Naive thymus-derived CD4-positive, alpha-beta T cell (primary cell): Measurements from ENCODE around the gene ZNF416. TPM values are rescaled to one million over a fixed set of nuclear protein-coding genes. Genes with fewer than 3 reads are reported as not detected.

Source experiments
- polyA plus RNA-seq, 2 donors: library from polyadenylated mRNA; unstranded; fragments of 300-500 nt; fragmentation: Illumina TruSeq; gene quantifications; one replicate each; pipeline ENCODE4 v1.2.3, GENCODE V29; 2021
- total RNA-seq, 6 experiments: library from RNA in 5 of 6; stranded (reverse) in 5 of 6; gene quantifications; 1 replicate in 5 of 6; 2 replicates in 1 of 6; pipeline ENCODE4 v1.2.3 and lab custom pipeline; 2021 to 2026

The ZNF416 gene
- total and polyA plus RNA-seq, 7 experiments from 2014 or later: 4.4 to 13.8 (median 5.7) TPM

Other genes starting within 250 kb of the ZNF416 start
- gene ZNF304, start 227.6 kb downstream of the ZNF416 start, total RNA-seq: 10 to 100 TPM in 2 of 5 experiments, 1 to 10 TPM in 3; 6.0 to 12.5 (median 9.0) TPM
- 1 to 10 TPM; 3.3 to 4.4 TPM for gene ZNF304, start 227.6 kb downstream of the ZNF416 start, polyA plus RNA-seq
- gene TRAPPC2B, start 215.4 kb downstream of the ZNF416 start, total RNA-seq: 10 to 100 TPM in 2 of 5 experiments, 1 to 10 TPM in 3; 7.7 to 11.8 (median 9.0) TPM
- gene TRAPPC2B, start 215.4 kb downstream of the ZNF416 start, polyA plus RNA-seq: 10 to 100 TPM; 17.7 to 18.9 TPM
- gene ZNF547, start 215.4 kb downstream of the ZNF416 start, total RNA-seq: 10 to 100 TPM in 1 of 5 experiments, 1 to 10 TPM in 2, under 1 TPM in 2; 0.40 to 10.1 (median 3.6) TPM
- gene ZNF547, start 215.4 kb downstream of the ZNF416 start, polyA plus RNA-seq: 1 to 10 TPM in 1 of 2 donors, under 1 TPM in 1; 0.50 to 1.7 TPM
- gene ZNF548, start 189.1 kb downstream of the ZNF416 start, total RNA-seq: 100 to 1,000 TPM in 2 of 5 experiments, 10 to 100 TPM in 3; 26.4 to 115 (median 66.9) TPM
- 10 to 100 TPM; 16.2 to 22.0 TPM for gene ZNF548, start 189.1 kb downstream of the ZNF416 start, polyA plus RNA-seq
- 10 to 100 TPM in 3 of 5 experiments, 1 to 10 TPM in 2; 9.3 to 27.8 (median 17.2) TPM for gene ZNF17, start 167.8 kb downstream of the ZNF416 start, total RNA-seq
- gene ZNF17, start 167.8 kb downstream of the ZNF416 start, polyA plus RNA-seq: 10 to 100 TPM in 1 of 2 donors, 1 to 10 TPM in 1; 6.9 to 11.1 TPM
- 10 to 100 TPM in 4 of 5 experiments, 1 to 10 TPM in 1; 8.9 to 17.9 (median 13.2) TPM for gene ZNF749, start 143.6 kb downstream of the ZNF416 start, total RNA-seq
- 10 to 100 TPM; 11.5 to 14.4 TPM for gene ZNF749, start 143.6 kb downstream of the ZNF416 start, polyA plus RNA-seq
- under 1 TPM; 0.15 to 0.78 (median 0.37) TPM for gene VN1R1, start 121.8 kb downstream of the ZNF416 start, total RNA-seq
- gene VN1R1, start 121.8 kb downstream of the ZNF416 start, polyA plus RNA-seq: under 1 TPM; 0.13 to 0.17 TPM
- 10 to 100 TPM in 2 of 5 experiments, 1 to 10 TPM in 3; 1.5 to 20.5 (median 4.3) TPM for gene ZNF772, start 101.3 kb downstream of the ZNF416 start, total RNA-seq
- 1 to 10 TPM; 5.2 to 5.4 TPM for gene ZNF772, start 101.3 kb downstream of the ZNF416 start, polyA plus RNA-seq
- gene ZNF419, start 91.2 kb downstream of the ZNF416 start, total RNA-seq: 10 to 100 TPM in 3 of 5 experiments, 1 to 10 TPM in 2; 7.1 to 27.6 (median 12.2) TPM
- gene ZNF419, start 91.2 kb downstream of the ZNF416 start, polyA plus RNA-seq: 10 to 100 TPM in 1 of 2 donors, 1 to 10 TPM in 1; 7.0 to 11.7 TPM
- gene ZNF773, start 79.0 kb downstream of the ZNF416 start, total RNA-seq: 10 to 100 TPM in 3 of 5 experiments, 1 to 10 TPM in 2; 5.8 to 32.7 (median 14.4) TPM
- gene ZNF773, start 79.0 kb downstream of the ZNF416 start, polyA plus RNA-seq: 10 to 100 TPM in 1 of 2 donors, 1 to 10 TPM in 1; 9.7 to 18.9 TPM
- 10 to 100 TPM in 3 of 5 experiments, 1 to 10 TPM in 2; 6.9 to 24.8 (median 11.3) TPM for gene ZNF549, start 51.6 kb downstream of the ZNF416 start, total RNA-seq
- gene ZNF549, start 51.6 kb downstream of the ZNF416 start, polyA plus RNA-seq: 10 to 100 TPM in 1 of 2 donors, 1 to 10 TPM in 1; 6.1 to 11.4 TPM
- 10 to 100 TPM; 12.9 to 56.2 (median 23.5) TPM for gene ZNF550, start 19.0 kb downstream of the ZNF416 start, total RNA-seq
- 10 to 100 TPM in 1 of 2 donors, 1 to 10 TPM in 1; 8.6 to 17.7 TPM for gene ZNF550, start 19.0 kb downstream of the ZNF416 start, polyA plus RNA-seq
- gene ZIK1, start 5.2 kb upstream of the ZNF416 start, total RNA-seq: 10 to 100 TPM in 2 of 5 experiments, 1 to 10 TPM in 3; 4.8 to 14.1 (median 7.0) TPM
- gene ZIK1, start 5.2 kb upstream of the ZNF416 start, polyA plus RNA-seq: 10 to 100 TPM in 1 of 2 donors, 1 to 10 TPM in 1; 8.7 to 13.7 TPM
- 10 to 100 TPM in 1 of 5 experiments, 1 to 10 TPM in 4; 2.0 to 10.9 (median 6.2) TPM for gene ZNF530, start 21.0 kb upstream of the ZNF416 start, total RNA-seq
- gene ZNF530, start 21.0 kb upstream of the ZNF416 start, polyA plus RNA-seq: 1 to 10 TPM; 7.1 to 9.3 TPM
- gene ZNF134, start 35.3 kb upstream of the ZNF416 start, total RNA-seq: 10 to 100 TPM; 14.6 to 33.9 (median 25.7) TPM
- 10 to 100 TPM in 1 of 2 donors, 1 to 10 TPM in 1; 8.0 to 16.7 TPM for gene ZNF134, start 35.3 kb upstream of the ZNF416 start, polyA plus RNA-seq
- gene ZNF211, start 54.3 kb upstream of the ZNF416 start, total RNA-seq: 10 to 100 TPM; 18.0 to 56.7 (median 33.7) TPM
- 10 to 100 TPM; 15.1 to 27.9 TPM for gene ZNF211, start 54.3 kb upstream of the ZNF416 start, polyA plus RNA-seq
- not detected for gene ZSCAN4, start 90.0 kb upstream of the ZNF416 start, total RNA-seq
- not detected for gene ZSCAN4, start 90.0 kb upstream of the ZNF416 start, polyA plus RNA-seq
- 10 to 100 TPM in 4 of 5 experiments, 1 to 10 TPM in 1; 9.4 to 22.5 (median 20.5) TPM for gene ZNF551, start 103.1 kb upstream of the ZNF416 start, total RNA-seq
- gene ZNF551, start 103.1 kb upstream of the ZNF416 start, polyA plus RNA-seq: 10 to 100 TPM; 11.4 to 12.2 TPM
- gene ZNF154, start 130.3 kb upstream of the ZNF416 start, total RNA-seq: 10 to 100 TPM in 1 of 5 experiments, 1 to 10 TPM in 4; 2.4 to 18.5 (median 6.9) TPM
- gene ZNF154, start 130.3 kb upstream of the ZNF416 start, polyA plus RNA-seq: 1 to 10 TPM in 1 of 2 donors, under 1 TPM in 1; 0.78 to 3.4 TPM
- gene ZNF671, start 148.7 kb upstream of the ZNF416 start, total RNA-seq: 10 to 100 TPM; 11.0 to 37.6 (median 14.6) TPM
- 10 to 100 TPM; 26.3 to 36.3 TPM for gene ZNF671, start 148.7 kb upstream of the ZNF416 start, polyA plus RNA-seq
- gene ZNF776, start 167.9 kb upstream of the ZNF416 start, total RNA-seq: 10 to 100 TPM; 18.9 to 52.3 (median 21.8) TPM
- 10 to 100 TPM in 1 of 2 donors, 1 to 10 TPM in 1; 6.5 to 11.1 TPM for gene ZNF776, start 167.9 kb upstream of the ZNF416 start, polyA plus RNA-seq
- gene ZNF586, start 190.8 kb upstream of the ZNF416 start, total RNA-seq: 10 to 100 TPM; 16.4 to 47.5 (median 42.6) TPM
- gene ZNF586, start 190.8 kb upstream of the ZNF416 start, polyA plus RNA-seq: 10 to 100 TPM; 25.5 to 31.8 TPM
- 10 to 100 TPM; 10.6 to 21.9 (median 16.3) TPM for gene ZNF552, start 236.0 kb upstream of the ZNF416 start, total RNA-seq
- gene ZNF552, start 236.0 kb upstream of the ZNF416 start, polyA plus RNA-seq: 10 to 100 TPM; 10.9 to 16.5 TPM